Measurements from ENCODE around the gene SP100. TPM values are rescaled to one million over a fixed set of nuclear protein-coding genes. Genes with fewer than 3 reads are reported as not detected.

The SP100 gene
- total and polyA plus RNA-seq, 2 of the 4 experiments (the other 2 are of a cell fraction), result 50.6 to 69.0 TPM

DNA sequence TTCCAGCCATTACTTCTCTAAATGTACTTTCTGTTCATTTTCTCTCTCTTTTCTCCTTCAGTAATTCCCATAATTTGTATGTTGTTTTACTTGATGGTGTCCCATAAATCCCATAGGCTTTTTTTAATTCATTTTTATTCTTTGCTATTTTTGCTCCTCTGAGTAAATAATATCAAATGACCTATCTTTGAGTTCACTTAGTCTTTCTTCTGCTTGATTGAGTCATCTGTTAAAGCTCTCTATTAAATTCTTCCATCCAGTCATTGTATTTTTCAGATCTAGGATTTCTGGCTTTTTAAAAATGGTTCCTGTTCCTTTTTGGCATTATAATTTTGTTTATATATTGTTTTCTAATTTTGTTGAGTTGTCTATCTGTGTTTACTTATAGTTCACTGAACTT lies 13.5 kb downstream of the SP100 start:
- no TSS peak for BruUV-seq (replicated peaks)
- Histone ChIP-seq H4K91ac (ENCODE audit: insufficient read depth, low read depth, low read length) (no peak overlapping the region), H3K4me2 (ENCODE audit: low read depth, low read length) (no peak overlapping the region), H3K4me1 (ENCODE audit: control insufficient read depth, insufficient read depth, low read length) (0 out of 2 replicates have a peak, but pooled peaks cover under 1% of the 10 kb centered on the region), H4K20me1 (ENCODE audit: insufficient read depth, low read length) (peaks cover 16% of the 10 kb centered on the region), H3K9me1 (ENCODE audit: insufficient read depth, low read length) (0 out of 2 replicates have a peak, but pooled peaks cover 6% of the 10 kb centered on the region), H3K14ac (replicated peaks; ENCODE audit: low read depth, low read length) (no peak overlapping the region), H2BK15ac (ENCODE audit: low read depth, low read length) (no peak overlapping the region), H4K5ac (ENCODE audit: low read depth, low read length) (no peak overlapping the region), H3K27ac (ENCODE audit: insufficient read depth, low read length) (no peak overlapping the region), H3K18ac (ENCODE audit: low read depth, low read length) (no peak overlapping the region), H2BK5ac (ENCODE audit: low read depth, low read length, poor library complexity, severe bottlenecking) (no peak overlapping the region), H3K4ac (ENCODE audit: low read depth, low read length) (no peak overlapping the region), H3K23ac (ENCODE audit: low read depth, low read length) (no peak overlapping the region), H2AFZ (replicated peaks; ENCODE audit: low read length, poor library complexity) (no peak overlapping the region), H3K27me3 (ENCODE audit: control insufficient read depth, insufficient read depth, low read length) (no peaks in the 10 kb centered on the region), H2BK20ac (ENCODE audit: low read depth, low read length) (no peak overlapping the region), H3K4me3 (ENCODE audit: insufficient read depth, low read depth, low read length) (no peak overlapping the region), H3K36me3 (ENCODE audit: control insufficient read depth, insufficient read depth, low read length) (peaks cover 10% of the 10 kb centered on the region), H2AK9ac (replicated peaks; ENCODE audit: low read depth, low read length, poor library complexity) (no peak overlapping the region), H3K79me1 (ENCODE audit: low read depth in 1 of 2, low read length in 2 of 2) (peaks cover 15 to 29% of the 10 kb centered on the region in 2 experiments), H2AK5ac (ENCODE audit: low read depth, low read length) (no peak overlapping the region), H3K9ac (ENCODE audit: low read depth, low read length) (no peak overlapping the region), H4K8ac (ENCODE audit: low read depth in 2 of 2, low read length in 2 of 2) (no peak overlapping the region), H2BK120ac (ENCODE audit: low read depth, low read length) (no peak overlapping the region), H3K56ac (ENCODE audit: extremely low read depth, insufficient read depth, low read length) (no peak overlapping the region), H3K9me3 (ENCODE audit: control insufficient read depth, insufficient read depth, low read length) (peaks cover 5% of the 10 kb centered on the region; the same call in 1 of the 2 replicates)
- dilution Hi-C loops (cut with HindIII; ENCODE audit: low sequenced_read_pairs, unreplicated experiment), result no loop called here
- in situ Hi-C loops (cut with MboI; ENCODE audit: low sequenced_read_pairs), result no loop called here
- no peak for ATAC-seq (ENCODE audit: low read depth)
- intact Hi-C loops (cut with micrococcal nuclease), result no loop called here
- ChIA-PET POLR2A (ENCODE audit: unreplicated experiment) (no interaction called here), CTCF (no interaction called here)
- no peak for DNase-seq
- no peak for TF ChIP-seq FOS (IDR thresholded peaks at IDR 0.05; ENCODE audit: low read depth, low read length)
- no peak for TF ChIP-seq ELK1 (IDR thresholded peaks at IDR 0.05; ENCODE audit: borderline replicate concordance, low read depth, low read length)
- no peak for TF ChIP-seq CTCF (conservative IDR thresholded peaks at IDR 0.05; ENCODE audit: low read depth, low read length)
- TF ChIP-seq POLR2A (IDR thresholded peaks at IDR 0.05; ENCODE audit: low read depth, low read length), result no peak
- no peak for TF ChIP-seq RCOR1 (IDR thresholded peaks at IDR 0.05; ENCODE audit: insufficient replicate concordance, low read length)
- TF ChIP-seq NFE2L2 (IDR thresholded peaks at IDR 0.05; ENCODE audit: low read depth, low read length), result no peak
- no peak for TF ChIP-seq CHD1 (IDR thresholded peaks at IDR 0.05; ENCODE audit: low read depth, low read length)
- TF ChIP-seq BHLHE40 (IDR thresholded peaks at IDR 0.05; ENCODE audit: low read depth, low read length), result no peak
- TF ChIP-seq MAFK (IDR thresholded peaks at IDR 0.05; ENCODE audit: low read depth, low read length), result no peak
- no peak for TF ChIP-seq CEBPB (IDR thresholded peaks at IDR 0.05; ENCODE audit: low read depth, low read length)
